Erythroblast (primary cell): ENCODE measurements around the gene KIRREL3.

Source experiments
- GATA1 ChIP-seq: IDR thresholded peaks from 2 replicates; pipeline ENCODE4 v1.6.1; 2011; ENCODE audit warnings: low read depth, mild to moderate bottlenecking, control low read depth, low read length, moderate library complexity
- POLR2A ChIP-seq: IDR thresholded peaks from 2 replicates; pipeline ENCODE4 v1.6.1; 2011; ENCODE audit warnings: mild to moderate bottlenecking, low read length

GRCh38 chr11:126874831-126875230, 125.7 kb downstream of the KIRREL3 start:
- TF ChIP-seq POLR2A: no peak
- TF ChIP-seq GATA1: no peak
